Vagina (tissue), 2 donors: ENCODE results near the gene CHST1. TPM values are rescaled to one million over a fixed set of nuclear protein-coding genes. Genes with fewer than 3 reads are reported as not detected.

ENCODE experiments used
- DNase-seq, 2 donors: peaks; one replicate each; pipeline ENCODE4 v3.0.0-alpha.2; 2017; ENCODE audit errors: extremely low spot score in 2 of 2
- H3K27ac ChIP-seq: fragments of 200-600 bp; sonication (generic); one replicate; pipeline ENCODE4 v1.5.1; 2019
- H3K27me3 ChIP-seq: fragments of 200-600 bp; sonication (generic); one replicate; pipeline ENCODE4 v1.5.1; 2019
- H3K36me3 ChIP-seq, 2 donors: fragments of 200-600 bp; sonication (generic); one replicate each; pipeline ENCODE4 v1.5.1; 2017 to 2019
- H3K4me1 ChIP-seq: fragments of 200-600 bp; sonication (generic); one replicate; pipeline ENCODE4 v1.5.1; 2019
- H3K4me3 ChIP-seq, 2 donors: fragments of 200-600 bp; sonication (generic); 1 replicate in 1 of 2; 2 replicates in 1 of 2; pipeline ENCODE4 v1.5.1; 2016 to 2019
- H3K9me3 ChIP-seq: fragments of 200-600 bp; sonication (generic); one replicate; pipeline ENCODE4 v1.5.1; 2019
- CTCF ChIP-seq, 3 experiments: fragments of 450-650 bp in 2 of 3; fragments of 200-600 bp in 1 of 3; sonication (generic) in 1 of 3; IDR thresholded peaks; one replicate each; pipeline ENCODE4 v1.5.1; 2017 to 2019; ENCODE audit warnings: antibody characterized with exemption in 3 of 3, mild to moderate bottlenecking in 2 of 3, moderate library complexity in 2 of 3
- POLR2A ChIP-seq, 2 donors: fragments of 450-650 bp; IDR thresholded peaks; one replicate each; pipeline ENCODE4 v1.6.1; 2017; ENCODE audit warnings: antibody characterized with exemption in 2 of 2, mild to moderate bottlenecking in 2 of 2, moderate library complexity in 2 of 2
- POLR2AphosphoS5 ChIP-seq, 2 donors: sonication (generic); formaldehyde crosslinking; IDR thresholded peaks; one replicate each; pipeline ENCODE4 v1.9.0; 2017; ENCODE audit warnings: antibody characterized with exemption in 2 of 2, mild to moderate bottlenecking in 2 of 2, low read depth in 1 of 2; ENCODE audit not compliant: insufficient read depth in 1 of 2
- intact Hi-C: fragments of 100-400 bp; cut with DNase I; formaldehyde crosslinking; loops from one replicate; pipeline ENCODE4 v1.15.1; 2023
- total RNA-seq: library from RNA; depleted of rRNA; stranded (reverse); fragments of >200 nt; gene quantifications from one replicate; pipeline ENCODE4 v1.2.3, GENCODE V29; 2016

Gene CHST1
- total RNA-seq, 1 donor from 2014 or later, result 2.0 TPM

GRCh38 chr11:45674481-45675190 lies 9.2 kb upstream of the CHST1 start:
- TF ChIP-seq CTCF (IDR thresholded peaks at IDR 0.05) (no peak), POLR2AphosphoS5 (IDR thresholded peaks at IDR 0.05; ENCODE audit: insufficient read depth in 1 of 2, low read depth in 1 of 2) (no peak), POLR2A (IDR thresholded peaks at IDR 0.05) (no peak)
- no peak overlapping the region for H3K27ac ChIP-seq
- H3K9me3 ChIP-seq, result no peaks in the 10 kb centered on the region
- intact Hi-C loops, result no loop called here
- no peaks in the 10 kb centered on the region for H3K4me1 ChIP-seq
- DNase-seq, result no peak
- H3K36me3 ChIP-seq, result no peaks in the 10 kb centered on the region
- H3K27me3 ChIP-seq, result no peaks in the 10 kb centered on the region
- H3K4me3 ChIP-seq, result no peak overlapping the region

- Histone ChIP-seq H3K27me3 (no peaks in the 10 kb centered on the region), H3K27ac (no peak overlapping the region), H3K9me3 (no peaks in the 10 kb centered on the region), H3K36me3 (no peaks in the 10 kb centered on the region), H3K4me1 (no peaks in the 10 kb centered on the region), H3K4me3 (no peak overlapping the region)
- intact Hi-C loops, result no loop called here
- TF ChIP-seq POLR2A (IDR thresholded peaks at IDR 0.05) (no peak), POLR2AphosphoS5 (IDR thresholded peaks at IDR 0.05; ENCODE audit: insufficient read depth in 1 of 2, low read depth in 1 of 2) (no peak), CTCF (IDR thresholded peaks at IDR 0.05) (no peak)
- no peak for DNase-seq
These were observed 8.0 kb upstream of the CHST1 start for GRCh38 chr11:45673441-45673840.

GRCh38 chr11:45672593-45672992 lies 7.2 kb upstream of the CHST1 start:
- Histone ChIP-seq H3K9me3 (no peaks in the 10 kb centered on the region), H3K27ac (no peak overlapping the region), H3K27me3 (no peaks in the 10 kb centered on the region), H3K36me3 (no peaks in the 10 kb centered on the region), H3K4me1 (no peaks in the 10 kb centered on the region), H3K4me3 (no peak overlapping the region)
- intact Hi-C loops, result no loop called here
- no peak for DNase-seq
- TF ChIP-seq POLR2AphosphoS5 (IDR thresholded peaks at IDR 0.05; ENCODE audit: insufficient read depth in 1 of 2, low read depth in 1 of 2), result no peak
- no peak for TF ChIP-seq CTCF (IDR thresholded peaks at IDR 0.05)
- no peak for TF ChIP-seq POLR2A (IDR thresholded peaks at IDR 0.05)

GRCh38 chr11:45671246-45672171 lies 6.1 kb upstream of the CHST1 start:
- Histone ChIP-seq H3K4me1 (no peaks in the 10 kb centered on the region), H3K27ac (no peak overlapping the region), H3K4me3 (no peak overlapping the region), H3K27me3 (no peaks in the 10 kb centered on the region), H3K36me3 (no peaks in the 10 kb centered on the region), H3K9me3 (no peaks in the 10 kb centered on the region)
- intact Hi-C loops, result no loop called here
- TF ChIP-seq POLR2A (IDR thresholded peaks at IDR 0.05), result no peak
- no peak for TF ChIP-seq CTCF (IDR thresholded peaks at IDR 0.05)
- no peak for TF ChIP-seq POLR2AphosphoS5 (IDR thresholded peaks at IDR 0.05; ENCODE audit: insufficient read depth in 1 of 2, low read depth in 1 of 2)
- no peak for DNase-seq
